ENCODE data around the gene TAMALIN.

Gene TAMALIN

GRCh38 chr12:52006726-52007157 lies at the start of gene TAMALIN:
Gene TAMALIN (plus strand): TSS chr12:52006946. CDS start chr12:52007020, 74 bp downstream.
- Histone ChIP-seq H3K36me3 (ENCODE audit: control insufficient read depth, low read length) (no peaks in the 10 kb centered on the region), H3K27ac (ENCODE audit: low read depth, low read length) (no peak within 1 kb of the TSS), H3K4me3 (ENCODE audit: low read length) (no peak within 1 kb of the TSS), H3K9me3 (ENCODE audit: control insufficient read depth, insufficient read depth, low read length) (no peaks in the 10 kb centered on the region), H3K9me2 (replicated peaks; ENCODE audit: control insufficient read depth, low read length) (no peaks in the 10 kb centered on the region), H4K20me1 (ENCODE audit: control insufficient read depth, insufficient read depth, low read depth, low read length) (no peaks in the 10 kb centered on the region), H3F3A (ENCODE audit: control insufficient read depth, insufficient read depth) (no peaks in the 10 kb centered on the region), H3K4me1 (ENCODE audit: control insufficient read depth, low read length) (peaks cover 11% of the 10 kb centered on the region), H3K27me3 (ENCODE audit: control insufficient read depth, low read length) (peaks cover 56% of the 10 kb centered on the region), H3K79me2 (ENCODE audit: control insufficient read depth, low read length) (no peaks in the 10 kb centered on the region), H3K4me2 (ENCODE audit: low read length) (peak within 1 kb of the TSS; percentile 39)
- no peak for TF ChIP-seq EZH2phosphoT487 (IDR thresholded peaks at IDR 0.05; ENCODE audit: borderline replicate concordance, low read length)
- TF ChIP-seq CTCF (IDR thresholded peaks at IDR 0.05; ENCODE audit: low read depth, low read length, poor library complexity, severe bottlenecking): no peak

- TF ChIP-seq CTCF (IDR thresholded peaks at IDR 0.05; ENCODE audit: low read depth, low read length, poor library complexity, severe bottlenecking) (no peak), EZH2phosphoT487 (IDR thresholded peaks at IDR 0.05; ENCODE audit: borderline replicate concordance, low read length) (no peak)
- no peaks in the 10 kb centered on the region for H3K9me3 ChIP-seq (ENCODE audit: control insufficient read depth, insufficient read depth, low read length)
- H3K36me3 ChIP-seq (ENCODE audit: control insufficient read depth, low read length): peaks cover 4% of the 10 kb centered on the region
- no peak overlapping the region for H3K4me3 ChIP-seq (ENCODE audit: low read length)
- H3K4me2 ChIP-seq (ENCODE audit: low read length): no peak overlapping the region
- peaks cover 65% of the 10 kb centered on the region for H3K79me2 ChIP-seq (ENCODE audit: control insufficient read depth, low read length)
- no peaks in the 10 kb centered on the region for H3K27me3 ChIP-seq (ENCODE audit: control insufficient read depth, low read length)
- peaks cover 15% of the 10 kb centered on the region for H4K20me1 ChIP-seq (ENCODE audit: control insufficient read depth, insufficient read depth, low read depth, low read length)
- no peaks in the 10 kb centered on the region for H3K9me2 ChIP-seq (replicated peaks; ENCODE audit: control insufficient read depth, low read length)
- peaks cover 31% of the 10 kb centered on the region for H3K4me1 ChIP-seq (ENCODE audit: control insufficient read depth, low read length)
- no peak overlapping the region for H3K27ac ChIP-seq (ENCODE audit: low read depth, low read length)
- 0 out of 2 replicates have a peak, but pooled peaks cover 4% of the 10 kb centered on the region for H3F3A ChIP-seq (ENCODE audit: control insufficient read depth, insufficient read depth)
Measured at GRCh38 chr12:51958542-51958941, 48.2 kb upstream of the TAMALIN start.

GRCh38 chr12:51959211-51959610 lies 47.5 kb upstream of the TAMALIN start:
- Histone ChIP-seq H3K4me1 (ENCODE audit: control insufficient read depth, low read length) (peaks cover 24% of the 10 kb centered on the region), H3K4me2 (ENCODE audit: low read length) (no peak overlapping the region), H3K79me2 (ENCODE audit: control insufficient read depth, low read length) (peaks cover 64% of the 10 kb centered on the region), H3K4me3 (ENCODE audit: low read length) (no peak overlapping the region), H3K27ac (ENCODE audit: low read depth, low read length) (no peak overlapping the region), H3K9me2 (replicated peaks; ENCODE audit: control insufficient read depth, low read length) (no peaks in the 10 kb centered on the region), H3F3A (ENCODE audit: control insufficient read depth, insufficient read depth) (0 out of 2 replicates have a peak, but pooled peaks cover 4% of the 10 kb centered on the region), H3K9me3 (ENCODE audit: control insufficient read depth, insufficient read depth, low read length) (no peaks in the 10 kb centered on the region), H3K36me3 (ENCODE audit: control insufficient read depth, low read length) (peaks cover 6% of the 10 kb centered on the region), H3K27me3 (ENCODE audit: control insufficient read depth, low read length) (no peaks in the 10 kb centered on the region), H4K20me1 (ENCODE audit: control insufficient read depth, insufficient read depth, low read depth, low read length) (0 out of 2 replicates have a peak, but pooled peaks cover 9% of the 10 kb centered on the region)
- TF ChIP-seq EZH2phosphoT487 (IDR thresholded peaks at IDR 0.05; ENCODE audit: borderline replicate concordance, low read length) (no peak), CTCF (IDR thresholded peaks at IDR 0.05; ENCODE audit: low read depth, low read length, poor library complexity, severe bottlenecking) (no peak)

All from DOHH2 (cell line).